ENCODE measurements around the gene ACTR1B.

DNA sequence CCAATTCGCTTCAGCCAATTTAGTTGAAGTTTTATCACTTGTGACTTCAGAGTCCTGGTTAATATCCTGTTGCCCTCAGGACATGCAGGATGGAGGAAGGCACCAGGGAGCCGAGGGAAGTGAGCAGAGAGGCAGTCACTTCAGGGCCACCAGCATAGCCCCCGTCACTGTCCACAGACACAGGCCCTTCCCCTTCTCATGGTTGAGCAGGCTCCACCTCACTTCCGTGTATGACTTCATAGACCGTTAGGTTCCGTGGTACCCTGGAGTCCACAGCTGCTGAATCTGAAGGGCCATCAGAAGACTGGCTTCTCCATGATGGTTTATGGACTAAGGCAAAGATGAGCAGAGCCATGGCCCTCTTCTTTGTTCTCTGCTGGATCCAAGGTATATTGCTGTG is 5.6 kb upstream of the ACTR1B start, which contains the start of gene C2orf92:
- TF ChIP-seq CTCF (IDR thresholded peaks at IDR 0.05) (no peak), POLR2A (IDR thresholded peaks at IDR 0.05) (no peak)

All from right lobe of liver (tissue), 4 donors.